SK-N-MC (cell line): ENCODE data around the gene UNC79.

ENCODE experiments used
- EZH2 ChIP-seq: fragments of 200-600 bp; sonication (generic); IDR thresholded peaks from one replicate; pipeline ENCODE4 v1.6.1; 2017; ENCODE audit warnings: antibody characterized with exemption
- FOXP2 ChIP-seq: optimal IDR thresholded peaks from 2 replicates; pipeline ENCODE3; 2011; ENCODE audit warnings: mild to moderate bottlenecking, moderate library complexity; ENCODE audit not compliant: insufficient read depth; ENCODE audit errors: extremely low read length, control extremely low read depth
- POLR2AphosphoS5 ChIP-seq: IDR thresholded peaks from 2 replicates; pipeline ENCODE4 v1.6.1; 2012; ENCODE audit warnings: mild to moderate bottlenecking, low read depth, low read length, borderline replicate concordance

GRCh38 chr14:93728651-93729016 is 297.9 kb downstream of the UNC79 start:
- TF ChIP-seq FOXP2 (no peak), EZH2 (no peak), POLR2AphosphoS5 (no peak)
